HG02588 (cell line): ENCODE data around the gene COMP.

Experiments used
- ATAC-seq: cut with Tn5 transposase; IDR thresholded peaks from one replicate; pipeline ENCODE4 v1.9.1; 2021; ENCODE audit warnings: mild to moderate bottlenecking, moderate library complexity; ENCODE audit not compliant: unreplicated experiment

The COMP gene

GRCh38 chr19:18804139-18804601 lies 13.1 kb upstream of the COMP start:
- no peak for ATAC-seq

GRCh38 chr19:18803550-18804138 lies 12.5 kb upstream of the COMP start:
- ATAC-seq: no peak

DNA sequence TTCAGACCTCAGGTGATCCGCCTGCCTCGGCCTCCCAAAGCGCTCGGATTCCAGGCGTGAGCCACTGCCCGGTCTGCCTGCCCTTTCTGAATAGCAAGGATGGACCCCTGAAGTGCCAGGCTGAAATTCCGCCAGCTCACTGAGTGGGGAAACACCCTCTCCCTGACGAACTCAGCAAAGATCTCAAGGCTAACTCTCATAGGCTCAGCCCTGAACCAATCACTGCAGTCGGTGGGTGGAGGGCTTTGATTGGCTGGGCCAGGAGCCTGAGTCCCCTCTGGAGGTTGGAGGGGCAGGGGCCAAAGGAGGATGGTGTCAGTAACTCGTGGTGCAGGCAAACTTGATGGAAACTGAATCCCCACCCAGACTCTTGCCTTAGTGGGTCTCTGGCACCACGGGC lies 11.2 kb upstream of the COMP start:
- no peak for ATAC-seq

GRCh38 chr19:18800636-18801035 lies 9.5 kb upstream of the COMP start:
- no peak for ATAC-seq

DNA sequence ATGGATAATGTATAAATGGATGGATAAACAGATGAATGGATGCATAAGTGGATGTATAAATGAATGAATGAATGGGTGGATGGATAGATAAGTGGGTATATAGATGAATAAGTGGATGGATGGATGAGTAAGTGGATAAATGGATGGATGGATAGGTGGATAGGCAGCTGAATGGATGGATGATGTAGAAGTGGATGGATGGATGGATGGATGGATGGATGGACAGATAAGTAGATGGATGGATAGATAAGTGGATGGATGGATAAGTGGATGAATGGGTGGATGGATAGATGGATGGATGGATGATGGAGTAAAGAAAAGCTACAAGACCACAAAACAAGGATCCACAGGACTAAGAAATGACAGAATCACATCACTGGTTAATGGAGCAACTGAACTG lies 9.0 kb upstream of the COMP start:
- no peak for ATAC-seq

DNA sequence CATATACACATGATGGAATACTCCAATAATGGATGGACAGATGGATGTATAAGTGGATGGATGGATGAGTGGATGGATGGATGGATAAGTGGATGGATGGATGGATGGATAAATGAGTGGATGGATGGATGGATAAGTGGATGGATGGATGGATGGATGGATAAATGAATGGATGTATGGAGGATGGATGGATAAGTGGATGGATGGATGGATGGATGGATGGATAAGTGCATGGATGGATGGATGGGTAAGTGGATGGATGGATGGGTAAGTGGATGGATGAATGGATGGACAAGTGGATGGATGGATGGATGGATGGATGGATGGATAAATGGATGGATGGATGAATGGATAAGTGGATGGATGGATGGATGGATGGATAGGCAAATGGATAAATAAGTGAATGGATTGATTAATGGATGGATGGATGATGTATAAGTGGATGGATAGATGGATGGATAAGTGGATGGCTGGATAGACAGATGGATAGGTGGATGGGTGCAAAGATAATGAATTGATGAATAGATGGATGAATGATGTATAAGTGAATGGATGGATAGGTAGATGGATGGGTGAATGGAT lies 8.4 kb upstream of the COMP start:
- no peak for ATAC-seq

GRCh38 chr19:18798384-18799352 lies 7.6 kb upstream of the COMP start:
- no peak for ATAC-seq

GRCh38 chr19:18796239-18796638 lies 5.1 kb upstream of the COMP start:
- no peak for ATAC-seq

- ATAC-seq: no peak
Measured at GRCh38 chr19:18795540-18795939, 4.4 kb upstream of the COMP start.

GRCh38 chr19:18794692-18795091 lies 3.6 kb upstream of the COMP start:
- no peak for ATAC-seq

GRCh38 chr19:18794029-18794313 lies 2.9 kb upstream of the COMP start:
- no peak for ATAC-seq

DNA sequence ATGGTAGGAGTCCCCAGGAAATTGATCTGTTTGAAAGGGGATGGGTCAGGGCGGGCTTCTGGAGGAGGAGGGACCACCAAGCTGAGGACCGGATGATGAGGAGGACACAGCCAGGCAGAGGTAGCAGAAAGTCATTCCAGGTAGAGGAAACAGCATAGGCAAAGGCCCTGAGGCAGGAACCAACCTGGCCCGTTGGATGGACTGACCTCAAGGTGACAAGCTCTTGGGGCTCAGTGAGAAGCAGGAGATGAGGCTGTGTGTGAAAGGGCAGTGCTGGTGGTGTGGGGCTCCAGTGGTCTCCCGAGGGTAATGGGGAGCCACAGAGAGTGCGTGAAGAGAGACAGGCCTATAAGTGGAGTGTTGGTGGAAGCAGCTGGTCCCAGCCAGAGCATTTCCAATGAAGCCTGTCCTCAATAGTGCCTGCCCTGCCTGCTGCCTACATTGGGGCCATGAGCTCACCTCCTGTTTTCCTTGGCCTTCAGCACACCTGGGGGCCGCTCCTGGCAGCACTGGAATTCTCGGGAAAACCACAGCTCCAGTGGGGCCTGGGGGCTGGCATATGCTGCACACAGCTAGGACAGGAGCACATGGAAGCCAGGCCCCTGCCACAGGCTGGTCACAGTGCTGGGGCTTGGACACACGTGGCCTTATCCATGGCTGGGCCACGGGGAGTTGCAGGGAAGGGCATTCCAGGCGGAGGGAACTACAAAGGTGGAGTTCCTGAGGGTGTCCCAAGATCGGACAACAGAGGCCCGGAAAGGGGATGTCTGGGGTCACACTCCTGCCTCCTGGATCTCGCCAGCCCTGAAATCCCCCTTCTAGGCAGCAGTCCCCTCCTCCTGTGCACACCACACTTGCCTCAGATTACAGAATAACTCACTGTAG lies 2.3 kb upstream of the COMP start:
- no peak for ATAC-seq

GRCh38 chr19:18792661-18793060 lies 1.6 kb upstream of the COMP start:
- no peak for ATAC-seq

DNA sequence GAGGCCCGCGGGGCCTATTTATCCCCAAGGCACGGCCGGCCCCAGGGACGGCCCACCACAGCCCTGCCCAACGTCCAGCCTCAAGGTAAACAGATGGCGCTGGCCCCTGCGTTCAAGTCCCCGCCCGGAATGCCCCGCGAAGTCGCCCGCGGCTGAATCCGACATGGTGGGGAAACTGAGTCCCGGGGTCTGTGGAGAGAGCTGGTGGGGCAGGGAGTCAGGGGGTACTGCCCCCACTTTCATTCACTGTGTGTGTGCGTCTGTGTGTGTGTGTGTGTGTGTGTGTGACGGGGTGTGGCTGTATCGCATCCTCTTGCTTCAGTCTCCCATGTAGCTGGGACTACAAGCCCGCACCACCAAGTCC lies 192 bp upstream of the COMP start:
- no peak for ATAC-seq

DNA sequence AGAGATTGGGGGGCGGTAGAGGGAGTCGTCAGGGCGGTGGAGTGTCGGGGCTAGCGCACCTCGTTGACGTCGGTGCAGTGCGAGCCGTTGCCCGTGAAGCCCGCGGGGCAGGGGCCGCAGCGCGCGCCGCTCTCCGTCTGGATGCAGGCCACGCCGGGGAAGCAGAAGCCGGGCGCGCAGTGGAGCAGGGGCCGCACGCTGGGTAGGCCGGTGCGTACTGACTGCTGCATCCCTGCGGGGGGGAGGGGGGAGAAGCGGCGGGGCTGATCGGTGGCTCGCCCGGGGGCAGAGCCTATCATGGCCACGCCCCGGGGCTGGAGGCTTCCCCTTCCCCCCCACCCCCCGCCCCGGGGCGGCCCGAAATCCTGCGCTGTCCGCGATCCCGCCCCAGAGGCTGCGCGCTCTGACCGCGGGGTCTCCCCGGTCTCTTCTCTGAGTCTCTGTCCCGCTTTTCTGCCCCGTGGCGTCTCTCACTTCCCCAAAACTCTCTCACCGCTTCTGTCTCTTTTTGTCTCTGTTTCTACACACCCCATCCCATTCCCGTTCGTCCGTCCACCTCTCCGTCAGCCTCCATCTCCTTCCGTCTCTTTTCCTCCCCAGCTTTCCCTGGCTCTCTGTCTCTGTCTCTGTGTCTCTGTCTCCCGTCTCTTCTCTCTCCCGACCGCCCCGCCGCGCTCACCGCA lies 1.1 kb downstream of the COMP start:
- ATAC-seq: no peak

- ATAC-seq: no peak
Measured at GRCh38 chr19:18789422-18789869, 1.7 kb downstream of the COMP start.

- no peak for ATAC-seq
Measured at GRCh38 chr19:18788529-18789421, 2.3 kb downstream of the COMP start.

GRCh38 chr19:18785179-18786124 lies 5.7 kb downstream of the COMP start:
- ATAC-seq: no peak

- ATAC-seq: no peak
Measured at GRCh38 chr19:18784786-18785120, 6.4 kb downstream of the COMP start.
